Amygdala (tissue), 56 donors: ENCODE data around the gene TBXT.

ENCODE experiments used
- DNase-seq, 56 donors: peaks; one replicate each; lab custom pipeline; 2025; lab: John Stamatoyannopoulos, UW

Gene TBXT

GRCh38 chr6:166173281-166173951, 5.8 kb upstream of the TBXT start:
- no peak for DNase-seq

- DNase-seq: no peak
Measured at GRCh38 chr6:166172546-166172945, 4.9 kb upstream of the TBXT start.

GRCh38 chr6:166169549-166170421, 2.1 kb upstream of the TBXT start:
- DNase-seq: no peak

- DNase-seq: no peak
Measured at GRCh38 chr6:166168616-166169548, 1.2 kb upstream of the TBXT start.

- no peak for DNase-seq
Measured at GRCh38 chr6:166167258-166167731, 356 bp downstream of the TBXT start.

- DNase-seq: no peak
Measured at GRCh38 chr6:166166314-166167257, 1.1 kb downstream of the TBXT start.

- DNase-seq: no peak
Measured at GRCh38 chr6:166165558-166166313, 1.9 kb downstream of the TBXT start.

- DNase-seq: no peak
Measured at GRCh38 chr6:166162599-166163342, 4.9 kb downstream of the TBXT start.

GRCh38 chr6:166157930-166158617, 9.6 kb downstream of the TBXT start:
- DNase-seq: no peak

- DNase-seq: peak in 4 of 56 donors; percentile 1 to 8 (median 4)
Measured at GRCh38 chr6:166156942-166157341, 10.7 kb downstream of the TBXT start.

GRCh38 chr6:166153966-166154365, 13.7 kb downstream of the TBXT start:
- no peak for DNase-seq

GRCh38 chr6:166152660-166153059, 15.0 kb downstream of the TBXT start:
- no peak for DNase-seq

- no peak for DNase-seq
Measured at GRCh38 chr6:166151798-166152197, 15.9 kb downstream of the TBXT start.

- DNase-seq: no peak
Measured at GRCh38 chr6:166145751-166146150, 21.9 kb downstream of the TBXT start.

- no peak for DNase-seq
Measured at GRCh38 chr6:166143011-166143410, 24.6 kb downstream of the TBXT start.

- DNase-seq: no peak
Measured at GRCh38 chr6:166127624-166128472, 39.8 kb downstream of the TBXT start.
